GM18867 (cell line): Measurements from ENCODE around the gene DLGAP1.
"Not testable (repeated sequence)": the region's sequence is repeated elsewhere in the genome, so short reads cannot be mapped to it uniquely, and the experiment has no call there.

ENCODE experiments used
- ATAC-seq: cut with Tn5 transposase; IDR thresholded peaks from one replicate; pipeline ENCODE4 v1.9.1; 2021; ENCODE audit warnings: mild to moderate bottlenecking, moderate library complexity; ENCODE audit not compliant: unreplicated experiment

Gene DLGAP1

GRCh38 chr18:3710712-3711301, 744.3 kb downstream of the DLGAP1 start:
- no peak for ATAC-seq

GRCh38 chr18:3709205-3709604, 745.9 kb downstream of the DLGAP1 start:
- ATAC-seq: no peak

- no peak for ATAC-seq
These were observed 748.6 kb downstream of the DLGAP1 start for GRCh38 chr18:3706279-3707097.

- ATAC-seq: no peak
These were observed 750.4 kb downstream of the DLGAP1 start for GRCh38 chr18:3704556-3705344.

- ATAC-seq: no peak
These were observed 751.4 kb downstream of the DLGAP1 start for GRCh38 chr18:3703732-3704176.

- not testable (repeated sequence) for ATAC-seq
These were observed 755.2 kb downstream of the DLGAP1 start for GRCh38 chr18:3699707-3700567.

GRCh38 chr18:3694030-3694778, 760.9 kb downstream of the DLGAP1 start:
- ATAC-seq: not testable (repeated sequence)

GRCh38 chr18:3693410-3693809, 761.7 kb downstream of the DLGAP1 start:
- no peak for ATAC-seq

- ATAC-seq: no peak
These were observed 762.4 kb downstream of the DLGAP1 start for GRCh38 chr18:3692691-3693090.

- ATAC-seq: no peak
These were observed 762.9 kb downstream of the DLGAP1 start for GRCh38 chr18:3692113-3692621.

- ATAC-seq: no peak
These were observed 763.4 kb downstream of the DLGAP1 start for GRCh38 chr18:3691705-3692104.

- no peak for ATAC-seq
These were observed 764.4 kb downstream of the DLGAP1 start for GRCh38 chr18:3690764-3691066.

- ATAC-seq: no peak
These were observed 764.9 kb downstream of the DLGAP1 start for GRCh38 chr18:3689986-3690763.

- ATAC-seq: no peak
These were observed 766.0 kb downstream of the DLGAP1 start for GRCh38 chr18:3689091-3689490.

- no peak for ATAC-seq
These were observed 766.4 kb downstream of the DLGAP1 start for GRCh38 chr18:3688690-3689089.

GRCh38 chr18:3683483-3683882, 771.6 kb downstream of the DLGAP1 start:
- ATAC-seq: no peak

GRCh38 chr18:3682061-3682460, 773.0 kb downstream of the DLGAP1 start:
- ATAC-seq: no peak

GRCh38 chr18:3679241-3679640, 775.9 kb downstream of the DLGAP1 start:
- no peak for ATAC-seq

GRCh38 chr18:3675994-3676393, 779.1 kb downstream of the DLGAP1 start:
- no peak for ATAC-seq
